Measurements from ENCODE around the gene LETM1. TPM values are rescaled to one million over a fixed set of nuclear protein-coding genes. Genes with fewer than 3 reads are reported as not detected.

LETM1 gene
- total and polyA plus RNA-seq, 2 of the 13 experiments (the other 11 are each of a cell fraction or from before 2014, with no cell fraction given) = 9.7 to 41.6 TPM

DNA sequence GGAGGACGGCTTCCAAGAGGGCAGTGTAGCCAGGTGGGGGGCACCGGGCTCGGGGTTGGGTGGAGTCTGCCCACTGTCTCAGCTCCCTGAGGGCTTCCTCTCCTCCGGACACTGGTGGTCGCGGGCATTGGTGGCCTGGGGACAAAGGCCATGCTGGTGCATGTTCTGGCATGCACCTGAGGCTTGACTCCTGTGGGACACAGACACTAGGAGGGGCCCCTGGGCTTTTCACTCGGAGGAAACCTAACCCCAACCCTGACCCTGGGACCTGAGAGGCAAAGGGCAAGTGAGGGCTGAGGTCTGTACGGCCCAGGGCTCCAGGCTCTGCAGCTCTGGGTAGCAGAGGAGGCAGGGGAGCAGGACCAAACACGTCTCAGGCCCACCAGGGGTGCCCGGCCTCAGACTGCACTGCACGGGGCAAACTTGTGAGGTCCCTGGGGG, 85.1 kb downstream of the LETM1 start (continued):
- no peak for TF ChIP-seq HNF1A (IDR thresholded peaks at IDR 0.05; ENCODE audit: low read depth)
- TF ChIP-seq HNF1A (CRISPR knock-in tag; IDR thresholded peaks at IDR 0.05; ENCODE audit: borderline replicate concordance) = 0 out of 2 replicates have a peak, but pooled peaks have one; percentile 31
- TF ChIP-seq, protein P1, sequence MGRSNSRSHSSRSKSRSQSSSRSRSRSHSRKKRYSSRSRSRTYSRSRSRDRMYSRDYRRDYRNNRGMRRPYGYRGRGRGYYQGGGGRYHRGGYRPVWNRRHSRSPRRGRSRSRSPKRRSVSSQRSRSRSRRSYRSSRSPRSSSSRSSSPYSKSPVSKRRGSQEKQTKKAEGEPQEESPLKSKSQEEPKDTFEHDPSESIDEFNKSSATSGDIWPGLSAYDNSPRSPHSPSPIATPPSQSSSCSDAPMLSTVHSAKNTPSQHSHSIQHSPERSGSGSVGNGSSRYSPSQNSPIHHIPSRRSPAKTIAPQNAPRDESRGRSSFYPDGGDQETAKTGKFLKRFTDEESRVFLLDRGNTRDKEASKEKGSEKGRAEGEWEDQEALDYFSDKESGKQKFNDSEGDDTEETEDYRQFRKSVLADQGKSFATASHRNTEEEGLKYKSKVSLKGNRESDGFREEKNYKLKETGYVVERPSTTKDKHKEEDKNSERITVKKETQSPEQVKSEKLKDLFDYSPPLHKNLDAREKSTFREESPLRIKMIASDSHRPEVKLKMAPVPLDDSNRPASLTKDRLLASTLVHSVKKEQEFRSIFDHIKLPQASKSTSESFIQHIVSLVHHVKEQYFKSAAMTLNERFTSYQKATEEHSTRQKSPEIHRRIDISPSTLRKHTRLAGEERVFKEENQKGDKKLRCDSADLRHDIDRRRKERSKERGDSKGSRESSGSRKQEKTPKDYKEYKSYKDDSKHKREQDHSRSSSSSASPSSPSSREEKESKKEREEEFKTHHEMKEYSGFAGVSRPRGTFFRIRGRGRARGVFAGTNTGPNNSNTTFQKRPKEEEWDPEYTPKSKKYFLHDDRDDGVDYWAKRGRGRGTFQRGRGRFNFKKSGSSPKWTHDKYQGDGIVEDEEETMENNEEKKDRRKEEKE (IDR thresholded peaks at IDR 0.05) = no peak
- TF ChIP-seq, protein P2, sequence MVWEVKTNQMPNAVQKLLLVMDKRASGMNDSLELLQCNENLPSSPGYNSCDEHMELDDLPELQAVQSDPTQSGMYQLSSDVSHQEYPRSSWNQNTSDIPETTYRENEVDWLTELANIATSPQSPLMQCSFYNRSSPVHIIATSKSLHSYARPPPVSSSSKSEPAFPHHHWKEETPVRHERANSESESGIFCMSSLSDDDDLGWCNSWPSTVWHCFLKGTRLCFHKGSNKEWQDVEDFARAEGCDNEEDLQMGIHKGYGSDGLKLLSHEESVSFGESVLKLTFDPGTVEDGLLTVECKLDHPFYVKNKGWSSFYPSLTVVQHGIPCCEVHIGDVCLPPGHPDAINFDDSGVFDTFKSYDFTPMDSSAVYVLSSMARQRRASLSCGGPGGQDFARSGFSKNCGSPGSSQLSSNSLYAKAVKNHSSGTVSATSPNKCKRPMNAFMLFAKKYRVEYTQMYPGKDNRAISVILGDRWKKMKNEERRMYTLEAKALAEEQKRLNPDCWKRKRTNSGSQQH (CRISPR knock-in tag; IDR thresholded peaks at IDR 0.05; ENCODE audit: low read depth) = no peak
- TF ChIP-seq ZFP36L1 (CRISPR knock-in tag; IDR thresholded peaks at IDR 0.05) = no peak
- TF ChIP-seq, protein P3, sequence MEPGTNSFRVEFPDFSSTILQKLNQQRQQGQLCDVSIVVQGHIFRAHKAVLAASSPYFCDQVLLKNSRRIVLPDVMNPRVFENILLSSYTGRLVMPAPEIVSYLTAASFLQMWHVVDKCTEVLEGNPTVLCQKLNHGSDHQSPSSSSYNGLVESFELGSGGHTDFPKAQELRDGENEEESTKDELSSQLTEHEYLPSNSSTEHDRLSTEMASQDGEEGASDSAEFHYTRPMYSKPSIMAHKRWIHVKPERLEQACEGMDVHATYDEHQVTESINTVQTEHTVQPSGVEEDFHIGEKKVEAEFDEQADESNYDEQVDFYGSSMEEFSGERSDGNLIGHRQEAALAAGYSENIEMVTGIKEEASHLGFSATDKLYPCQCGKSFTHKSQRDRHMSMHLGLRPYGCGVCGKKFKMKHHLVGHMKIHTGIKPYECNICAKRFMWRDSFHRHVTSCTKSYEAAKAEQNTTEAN (CRISPR knock-in tag; conservative IDR thresholded peaks at IDR 0.05) = no peak
- TF ChIP-seq ZNF101 (CRISPR knock-in tag; IDR thresholded peaks at IDR 0.05; ENCODE audit: borderline replicate concordance, low read depth) = no peak
- TF ChIP-seq ATF7 (IDR thresholded peaks at IDR 0.05) = no peak
- TF ChIP-seq ATF7 (CRISPR knock-in tag; IDR thresholded peaks at IDR 0.05) = no peak
- TF ChIP-seq PRDM10 (CRISPR knock-in tag; IDR thresholded peaks at IDR 0.05; ENCODE audit: low read depth) = no peak
- no peak for TF ChIP-seq RNF2 (conservative IDR thresholded peaks at IDR 0.05; ENCODE audit: low read depth)
- no peak for TF ChIP-seq MAFK (conservative IDR thresholded peaks at IDR 0.05 in 1 of 2, IDR thresholded peaks at IDR 0.05 in 1 of 2; ENCODE audit: low read length in 2 of 2)
- no peak for TF ChIP-seq YY1 (IDR thresholded peaks at IDR 0.05; ENCODE audit: insufficient read depth, insufficient replicate concordance, low read depth, low read length)
